ENCODE results near the gene KLHL42.
"Not testable (repeated sequence)": the region's sequence is repeated elsewhere in the genome, so short reads cannot be mapped to it uniquely, and the experiment has no call there.

KLHL42 gene, protein sequence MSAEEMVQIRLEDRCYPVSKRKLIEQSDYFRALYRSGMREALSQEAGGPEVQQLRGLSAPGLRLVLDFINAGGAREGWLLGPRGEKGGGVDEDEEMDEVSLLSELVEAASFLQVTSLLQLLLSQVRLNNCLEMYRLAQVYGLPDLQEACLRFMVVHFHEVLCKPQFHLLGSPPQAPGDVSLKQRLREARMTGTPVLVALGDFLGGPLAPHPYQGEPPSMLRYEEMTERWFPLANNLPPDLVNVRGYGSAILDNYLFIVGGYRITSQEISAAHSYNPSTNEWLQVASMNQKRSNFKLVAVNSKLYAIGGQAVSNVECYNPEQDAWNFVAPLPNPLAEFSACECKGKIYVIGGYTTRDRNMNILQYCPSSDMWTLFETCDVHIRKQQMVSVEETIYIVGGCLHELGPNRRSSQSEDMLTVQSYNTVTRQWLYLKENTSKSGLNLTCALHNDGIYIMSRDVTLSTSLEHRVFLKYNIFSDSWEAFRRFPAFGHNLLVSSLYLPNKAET

DNA sequence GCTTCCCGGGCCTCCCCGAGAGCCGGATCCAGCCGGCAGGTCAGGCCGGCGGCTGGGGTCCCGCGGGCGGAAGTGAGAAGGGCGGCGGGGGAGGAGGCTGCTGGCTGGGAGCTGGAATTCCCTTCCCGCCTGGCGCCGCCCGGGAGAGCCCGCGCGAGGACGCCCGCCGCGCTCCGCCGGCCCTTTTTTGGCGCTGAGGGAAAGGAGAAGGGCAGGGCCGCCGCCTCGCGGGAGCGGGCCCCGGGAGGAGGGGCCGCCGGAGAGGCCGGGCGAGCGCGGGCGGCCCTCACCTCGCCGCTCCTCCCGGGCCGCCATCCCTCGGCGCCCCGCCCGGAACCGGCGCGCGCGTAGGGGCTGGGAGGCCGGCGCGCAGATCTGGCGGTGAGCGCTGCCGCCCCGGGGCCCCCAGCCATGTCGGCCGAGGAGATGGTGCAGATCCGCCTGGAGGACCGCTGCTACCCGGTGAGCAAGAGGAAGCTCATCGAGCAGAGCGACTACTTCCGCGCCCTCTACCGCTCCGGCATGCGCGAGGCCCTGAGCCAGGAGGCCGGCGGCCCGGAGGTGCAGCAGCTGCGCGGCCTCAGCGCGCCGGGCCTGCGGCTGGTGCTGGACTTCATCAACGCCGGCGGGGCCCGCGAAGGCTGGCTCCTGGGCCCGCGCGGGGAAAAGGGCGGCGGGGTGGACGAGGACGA is at the start of gene KLHL42, which contains the start of gene MANSC4:
KLHL42 (plus strand) TSS at position 314 of the 692 bp plus-strand sequence; CDS start at position 412, 98 bp downstream.
MANSC4 (minus strand) TSS at position 317 of the 692 bp plus-strand sequence. CDS start 8,960 bp downstream, outside the sequence.
- Mint-ChIP-seq H3K27ac (peak within 1 kb of the TSS; percentile 85 to 94), H3K9me3 (no peaks in the 10 kb centered on the region), H3K27me3 (no peaks in the 10 kb centered on the region), H3K4me3 (peak within 1 kb of the TSS; percentile 85 to 88), H3K4me1 (peaks cover 42% of the 10 kb centered on the region)
- peak; percentile 84 for ATAC-seq
- DNase-seq = peak; percentile 71 to 74

DNA sequence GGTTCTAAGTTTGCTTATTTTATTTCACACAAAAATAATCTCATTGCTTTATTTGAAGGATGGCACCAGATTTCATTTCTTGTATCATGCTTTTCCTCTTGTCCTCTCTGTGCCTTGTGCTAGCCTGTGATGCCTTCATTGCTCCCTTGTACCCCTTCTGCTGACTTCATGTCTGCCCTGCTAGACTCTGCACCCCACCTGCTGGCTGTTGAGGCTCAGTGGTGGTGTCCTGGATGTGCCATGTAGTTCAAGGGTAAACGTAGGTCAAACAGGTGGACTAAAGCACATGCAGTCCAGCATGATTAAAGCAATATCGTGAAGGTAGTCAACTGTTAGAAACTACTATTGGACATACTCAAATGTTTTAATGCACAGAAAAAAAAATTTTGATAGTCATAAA is 47.8 kb upstream of the KLHL42 start:
- no peak overlapping the region for H3K27ac Mint-ChIP-seq
- peak; percentile 74 for ATAC-seq
- peak in 1 of 2 donors; percentile 19 for DNase-seq
- no peak overlapping the region for H3K4me3 Mint-ChIP-seq
- no peaks in the 10 kb centered on the region for H3K9me3 Mint-ChIP-seq
- H3K4me1 Mint-ChIP-seq = no peaks in the 10 kb centered on the region
- no peaks in the 10 kb centered on the region for H3K27me3 Mint-ChIP-seq

DNA sequence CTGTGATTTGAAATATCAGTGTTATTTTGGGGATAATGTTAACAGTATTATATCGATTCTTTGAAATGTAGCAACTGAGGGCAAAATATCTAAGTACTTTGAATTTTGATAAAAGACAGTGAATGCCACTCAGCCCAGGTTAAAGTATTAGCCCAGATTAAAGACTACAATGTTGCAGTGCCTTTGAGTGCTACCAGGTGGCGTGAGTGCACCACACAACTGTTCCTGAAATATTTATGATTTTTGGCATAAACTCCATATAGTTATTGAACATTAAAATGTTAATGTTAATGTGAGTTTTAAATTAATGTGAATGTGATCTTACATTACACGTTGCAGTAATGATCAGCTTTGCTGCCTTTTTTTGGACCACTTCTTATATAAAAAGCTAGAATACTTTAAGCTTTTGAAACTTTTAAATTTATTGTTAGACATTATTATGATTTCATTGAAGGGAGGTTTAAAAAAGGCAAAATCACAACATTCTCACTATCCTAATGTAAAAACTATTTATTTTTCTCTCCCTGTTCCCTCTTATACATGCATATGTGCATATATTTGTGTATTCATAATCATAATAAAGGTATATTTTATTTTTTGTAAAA is 46.9 kb upstream of the KLHL42 start:
- Mint-ChIP-seq H3K4me3 (no peak overlapping the region), H3K9me3 (no peaks in the 10 kb centered on the region), H3K27me3 (no peaks in the 10 kb centered on the region), H3K27ac (no peak overlapping the region), H3K4me1 (no peaks in the 10 kb centered on the region)
- DNase-seq (peak in 1 of 2 donors; percentile 31), ATAC-seq (peak; percentile 60)

DNA sequence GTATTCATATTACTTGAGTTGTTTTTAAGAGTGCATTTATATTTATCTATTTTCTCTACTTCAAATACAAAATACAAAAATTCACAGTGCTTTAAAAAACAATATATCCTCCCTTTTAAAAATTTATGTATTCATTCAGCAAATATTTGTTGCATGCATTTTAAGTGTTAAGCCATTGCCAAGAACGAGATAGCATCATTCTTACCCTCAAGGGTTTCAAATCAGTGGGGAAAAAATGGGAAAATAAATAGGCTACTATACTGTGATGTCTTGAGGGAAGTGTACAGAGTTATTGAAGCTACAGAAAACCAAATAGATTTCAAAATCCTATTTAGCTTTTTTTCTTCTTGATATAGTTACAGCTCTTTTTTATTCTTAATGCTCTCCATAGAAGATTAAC is 46.2 kb upstream of the KLHL42 start:
- H3K9me3 Mint-ChIP-seq = no peaks in the 10 kb centered on the region

DNA sequence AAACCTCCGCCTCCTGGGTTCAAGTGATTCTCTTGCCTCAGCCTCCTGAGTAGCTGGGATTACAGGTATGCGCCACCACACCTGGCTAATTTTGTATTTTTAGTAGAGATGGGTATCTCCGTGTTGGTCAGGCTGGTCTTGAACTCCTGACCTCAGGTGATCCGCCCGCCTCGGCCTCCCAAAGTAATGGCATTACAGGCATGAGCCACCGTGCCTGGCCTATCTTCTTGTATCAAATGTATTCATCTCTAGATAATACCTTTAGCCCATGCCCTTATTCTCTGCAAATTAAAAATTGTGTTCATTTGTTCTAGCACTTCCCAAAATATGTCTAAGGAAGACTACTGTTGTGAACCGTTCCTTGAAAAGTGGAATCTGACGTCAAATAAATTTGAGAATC is 45.7 kb upstream of the KLHL42 start:
- H3K9me3 Mint-ChIP-seq = not testable (repeated sequence)

More for the DNA sequence above, 46.2 kb upstream of the KLHL42 start:
- ATAC-seq (no peak), DNase-seq (no peak)
- Mint-ChIP-seq H3K27me3 (no peaks in the 10 kb centered on the region), H3K4me1 (peaks cover 6% of the 10 kb centered on the region), H3K4me3 (no peak overlapping the region), H3K27ac (no peak overlapping the region)

DNA sequence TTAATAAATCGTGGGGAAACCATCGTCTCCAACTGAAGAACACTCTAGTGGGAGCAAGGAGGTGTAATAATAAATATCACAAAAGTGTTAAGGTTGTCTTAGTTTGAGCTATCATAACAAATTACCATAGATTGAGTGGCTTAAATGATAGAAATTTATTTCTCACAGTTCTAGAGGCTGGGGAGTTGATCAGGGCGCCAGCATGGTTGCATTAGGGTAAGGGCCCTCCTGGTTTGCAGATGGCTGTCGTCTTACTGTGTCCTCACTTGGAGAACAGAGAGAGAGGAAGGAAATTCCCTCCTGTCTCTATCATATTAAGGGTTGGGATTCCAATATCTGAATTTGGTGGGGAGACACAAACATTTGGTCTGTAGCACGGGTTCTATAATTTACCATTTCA is 36.4 kb upstream of the KLHL42 start:
- H3K4me1 Mint-ChIP-seq = peaks cover 18% of the 10 kb centered on the region

More for the DNA sequence above, 45.7 kb upstream of the KLHL42 start:
- not testable (repeated sequence) for ATAC-seq, DNase-seq, H3K27ac Mint-ChIP-seq, H3K27me3 Mint-ChIP-seq, H3K4me3 Mint-ChIP-seq
- H3K4me1 Mint-ChIP-seq = peaks cover 11% of the 10 kb centered on the region

DNA sequence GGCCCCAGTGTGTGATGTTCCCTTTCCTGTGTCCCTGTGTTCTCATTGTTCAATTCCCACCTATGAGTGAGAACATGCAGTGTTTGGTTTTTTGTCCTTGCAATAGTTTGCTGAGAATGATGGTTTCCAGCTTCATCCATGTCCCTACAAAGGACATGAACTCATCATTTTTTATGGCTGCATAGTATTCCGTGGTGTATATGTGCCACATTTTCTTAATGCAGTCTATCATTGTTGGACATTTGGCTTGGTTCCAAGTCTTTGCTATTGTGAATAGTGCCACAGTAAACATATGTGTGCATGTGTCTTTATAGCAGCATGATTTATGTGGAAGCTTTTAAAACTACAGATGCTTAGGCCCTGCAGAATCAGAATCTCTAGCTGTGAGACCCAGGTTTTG is 34.3 kb upstream of the KLHL42 start:
- not testable (repeated sequence) for ATAC-seq, H3K4me3 Mint-ChIP-seq, H3K27me3 Mint-ChIP-seq, DNase-seq, H3K9me3 Mint-ChIP-seq, H3K27ac Mint-ChIP-seq, H3K4me1 Mint-ChIP-seq

More for the DNA sequence above, 36.4 kb upstream of the KLHL42 start:
- H3K9me3 Mint-ChIP-seq = no peaks in the 10 kb centered on the region
- no peak overlapping the region for H3K4me3 Mint-ChIP-seq
- H3K27me3 Mint-ChIP-seq = no peaks in the 10 kb centered on the region
- no peak for DNase-seq
- peak overlapping the region in 1 of 2 donors; percentile 42 for H3K27ac Mint-ChIP-seq
- no peak for ATAC-seq

DNA sequence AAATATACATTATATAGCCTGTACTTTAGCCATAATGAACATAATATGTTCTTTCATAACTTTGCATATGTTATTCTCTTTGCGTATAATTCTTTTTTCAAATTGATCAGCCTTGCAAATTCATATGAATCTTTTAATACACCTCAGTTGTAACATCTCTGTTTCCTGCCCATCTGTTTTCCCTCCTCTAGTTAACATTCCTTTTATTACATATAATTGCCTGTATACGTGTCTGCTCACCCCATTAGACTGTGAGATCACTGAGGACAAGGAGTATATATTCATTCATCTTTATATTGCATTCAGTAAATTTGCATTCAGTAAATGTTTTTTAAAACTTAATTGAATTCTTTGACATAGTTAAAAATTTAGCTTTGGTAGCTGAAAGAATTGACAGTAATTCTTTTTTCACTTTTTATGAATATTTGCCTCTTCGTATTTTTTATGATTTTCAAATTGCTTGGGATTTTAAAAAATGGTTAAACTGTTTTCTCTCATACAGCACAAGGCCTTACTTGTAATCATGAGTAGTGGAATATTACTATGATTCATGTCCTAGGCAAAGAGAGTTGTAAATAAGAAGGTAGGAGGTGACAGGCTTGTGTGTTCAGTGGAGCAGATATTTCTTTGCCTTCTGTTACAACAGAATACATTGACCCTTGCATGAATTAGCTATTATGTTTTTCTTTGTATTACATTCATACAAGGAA is 32.8 kb upstream of the KLHL42 start:
- Mint-ChIP-seq H3K4me3 (no peak overlapping the region), H3K27ac (no peak overlapping the region)

DNA sequence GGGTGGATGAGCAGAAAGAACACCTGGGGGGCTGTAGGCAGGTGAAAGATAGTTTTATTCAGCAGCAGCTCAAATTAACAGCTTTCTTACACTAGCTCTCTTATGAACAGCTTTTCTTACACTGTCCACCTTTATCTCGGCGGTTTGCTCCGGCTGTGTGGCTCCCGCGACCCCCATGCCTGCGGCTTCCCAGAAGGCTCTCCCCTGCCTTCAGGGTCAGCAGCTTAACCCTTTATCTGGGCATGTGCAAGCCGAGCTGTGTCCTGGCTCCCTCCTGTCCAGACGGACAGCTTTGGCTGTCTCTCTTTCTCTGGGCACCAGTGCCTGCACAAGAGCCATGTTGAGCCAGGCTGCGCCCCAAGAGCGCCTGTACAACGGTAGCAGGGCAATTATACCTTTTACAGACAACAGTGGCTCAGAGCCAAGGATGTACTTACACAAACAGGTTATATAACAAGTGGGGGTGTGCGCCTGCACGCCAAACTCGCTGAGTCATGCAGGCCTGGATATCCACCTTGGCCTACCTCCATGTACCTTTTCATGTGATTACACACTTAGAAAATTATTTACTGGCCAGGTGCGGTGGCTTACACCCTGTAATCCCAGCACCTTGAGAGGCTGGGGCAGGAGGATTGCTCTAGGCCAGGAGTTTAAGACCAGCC is 28.5 kb upstream of the KLHL42 start:
- Mint-ChIP-seq H3K27ac (peak overlapping the region in 1 of 2 donors; percentile 57), H3K4me3 (no peak overlapping the region), H3K9me3 (no peaks in the 10 kb centered on the region), H3K27me3 (no peaks in the 10 kb centered on the region), H3K4me1 (peaks cover 5% of the 10 kb centered on the region)
- DNase-seq (no peak), ATAC-seq (no peak)

More for the DNA sequence above, 32.8 kb upstream of the KLHL42 start:
- DNase-seq (no peak), ATAC-seq (no peak)
- peaks cover 6% of the 10 kb centered on the region for H3K4me1 Mint-ChIP-seq
- no peaks in the 10 kb centered on the region for H3K27me3 Mint-ChIP-seq
- H3K9me3 Mint-ChIP-seq = no peaks in the 10 kb centered on the region

DNA sequence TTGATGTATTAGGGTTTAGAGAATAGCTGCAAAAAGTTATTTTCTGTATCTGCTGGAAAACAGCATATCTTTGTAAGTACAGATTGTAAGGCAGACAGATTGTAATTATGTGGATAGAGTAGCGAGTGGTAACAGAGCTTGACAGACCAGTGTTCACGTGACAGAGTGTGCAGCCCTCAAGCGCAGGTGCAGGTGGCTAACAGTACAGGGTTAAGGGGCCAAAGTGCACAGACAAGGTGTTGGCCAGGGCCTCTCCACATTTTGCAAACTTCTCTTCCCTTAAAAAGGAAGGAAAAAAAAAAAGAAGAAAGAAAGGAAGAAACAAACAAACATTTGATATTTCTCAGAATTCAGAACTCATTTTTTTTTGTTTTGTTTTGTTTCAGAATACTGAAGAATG is 25.2 kb upstream of the KLHL42 start:
- peak overlapping the region in 1 of 2 donors; percentile 15 for H3K27ac Mint-ChIP-seq

DNA sequence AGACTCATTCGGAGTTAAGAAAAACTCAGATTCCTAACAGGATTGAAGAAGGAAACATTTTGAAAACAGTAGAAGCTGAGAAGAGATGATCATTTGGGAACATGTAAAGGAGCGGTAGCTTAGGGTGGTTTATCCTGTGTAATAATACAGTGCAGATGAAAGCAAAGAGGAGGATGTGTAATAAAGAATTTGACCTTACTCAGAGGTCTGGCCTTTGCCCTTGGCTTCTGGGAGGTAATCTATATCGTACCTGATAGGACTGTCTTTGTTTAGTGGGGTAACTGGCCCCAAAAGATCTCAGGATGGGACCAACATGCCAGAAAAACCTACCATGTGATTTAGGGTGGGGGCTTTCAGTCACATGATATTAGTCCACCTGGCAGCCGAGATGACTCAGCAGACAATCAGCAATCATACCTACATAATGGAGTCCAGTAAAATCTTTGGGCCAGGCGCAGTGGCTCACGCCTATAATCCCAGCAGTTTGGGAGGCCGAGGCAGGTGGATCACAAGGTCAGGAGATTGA is 23.3 kb upstream of the KLHL42 start:
- no peak for DNase-seq
- H3K27ac Mint-ChIP-seq = peak overlapping the region in 1 of 2 donors; percentile 12

More for the DNA sequence above, 25.2 kb upstream of the KLHL42 start:
- Mint-ChIP-seq H3K4me1 (no peaks in the 10 kb centered on the region), H3K27me3 (no peaks in the 10 kb centered on the region), H3K9me3 (no peaks in the 10 kb centered on the region), H3K4me3 (no peak overlapping the region)
- DNase-seq = no peak
- ATAC-seq = no peak

DNA sequence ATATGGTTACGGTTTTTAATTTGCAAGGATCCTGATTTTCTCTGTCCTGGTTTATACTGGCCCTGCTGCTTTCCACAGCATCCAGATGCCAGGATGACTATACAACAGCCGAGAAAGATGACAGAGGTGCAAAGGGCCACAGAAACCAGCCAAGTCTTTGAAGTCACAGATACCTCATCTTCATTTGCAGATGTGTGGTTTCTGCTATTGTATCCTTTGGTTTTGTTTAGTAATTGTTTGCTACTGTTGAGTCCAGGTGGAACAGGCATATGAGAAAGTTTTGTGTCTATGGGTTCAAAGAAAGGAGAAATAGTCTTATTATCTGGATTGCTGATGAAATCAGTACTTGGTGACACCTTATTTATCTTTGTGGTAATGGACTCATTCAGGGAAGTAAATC is 17.3 kb upstream of the KLHL42 start:
- peak; percentile 97 for ATAC-seq
- H3K27ac Mint-ChIP-seq = no peak overlapping the region
- peaks cover 9% of the 10 kb centered on the region for H3K4me1 Mint-ChIP-seq
- no peaks in the 10 kb centered on the region for H3K9me3 Mint-ChIP-seq
- H3K27me3 Mint-ChIP-seq = no peaks in the 10 kb centered on the region
- DNase-seq = peak in 1 of 2 donors; percentile 62
- no peak overlapping the region for H3K4me3 Mint-ChIP-seq

More for the DNA sequence above, 23.3 kb upstream of the KLHL42 start:
- Mint-ChIP-seq H3K4me1 (no peaks in the 10 kb centered on the region), H3K4me3 (no peak overlapping the region), H3K9me3 (no peaks in the 10 kb centered on the region), H3K27me3 (no peaks in the 10 kb centered on the region)
- no peak for ATAC-seq

DNA sequence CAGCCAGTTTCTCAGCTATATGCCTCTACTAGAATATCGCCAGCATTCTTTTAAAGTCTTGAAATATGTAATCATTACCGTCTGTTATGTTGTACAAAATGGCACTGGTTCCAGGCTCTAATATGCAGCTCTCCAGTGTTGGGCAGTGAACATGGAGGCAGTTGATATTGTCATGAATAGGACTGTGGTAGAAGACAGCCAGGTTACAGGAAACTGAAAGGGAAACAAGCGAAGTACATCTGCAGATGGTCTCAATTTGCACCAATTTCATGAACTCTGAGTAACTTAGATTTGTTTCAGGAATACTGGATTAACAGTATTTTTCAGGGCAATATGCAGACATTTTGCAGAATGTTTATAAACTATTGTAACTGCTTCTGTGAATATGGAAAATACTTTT is 13.4 kb upstream of the KLHL42 start:
- Mint-ChIP-seq H3K4me3 (no peak overlapping the region), H3K4me1 (peaks cover 16% of the 10 kb centered on the region), H3K27ac (no peak overlapping the region), H3K9me3 (no peaks in the 10 kb centered on the region), H3K27me3 (no peaks in the 10 kb centered on the region)
- DNase-seq = no peak
- ATAC-seq = no peak

DNA sequence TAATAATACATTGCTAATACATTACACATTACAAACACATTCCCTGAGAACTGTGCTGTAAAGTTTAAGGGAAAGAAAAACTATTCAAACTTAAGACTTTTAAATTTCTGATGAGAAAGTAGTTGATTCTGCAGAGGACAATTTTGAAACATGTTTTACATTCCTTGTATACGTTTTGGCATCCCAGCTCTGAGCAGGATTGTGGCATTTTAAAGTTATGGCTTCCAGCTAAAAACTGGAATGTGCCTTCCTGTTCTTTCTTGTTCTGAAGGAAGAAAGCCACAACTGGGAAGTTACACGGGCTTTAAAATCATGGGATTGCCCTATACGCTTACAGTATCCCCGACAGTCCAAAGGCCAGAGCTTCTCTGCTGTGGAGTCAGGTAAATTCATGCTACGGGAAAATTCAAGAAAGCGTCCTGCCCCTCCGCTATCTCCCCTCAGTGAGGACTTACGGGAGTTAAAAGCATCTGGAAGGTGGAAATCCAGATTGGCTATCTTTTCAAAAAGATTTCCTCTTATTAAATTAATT is 10.8 kb upstream of the KLHL42 start:
- DNase-seq = no peak
- H3K4me1 Mint-ChIP-seq = peaks cover 18% of the 10 kb centered on the region
- H3K9me3 Mint-ChIP-seq = no peaks in the 10 kb centered on the region
- ATAC-seq = no peak
- H3K27me3 Mint-ChIP-seq = no peaks in the 10 kb centered on the region
- no peak overlapping the region for H3K4me3 Mint-ChIP-seq
- no peak overlapping the region for H3K27ac Mint-ChIP-seq

All from stimulated activated naive CD8-positive, alpha-beta T cell treated with anti-CD3 and anti-CD28 coated beads, Interleukin-15, amount 100 ng/mL, for 72 hours (primary cell).